Measurements from ENCODE around the gene MFAP3L. TPM values are rescaled to one million over a fixed set of nuclear protein-coding genes. Genes with fewer than 3 reads are reported as not detected.
"Not testable (repeated sequence)": the region's sequence is repeated elsewhere in the genome, so short reads cannot be mapped to it uniquely, and the experiment has no call there.

Gene MFAP3L
- 3.6 and 4.3 TPM in 2 replicates for total RNA-seq (2014; rRNA removed; shearing (Covaris generic))

- DNase-seq (ENCODE audit: low spot score), result peak; percentile 66
Observed at GRCh38 chr4:170026253-170027021, at the start of gene MFAP3L. Gene MFAP3L (minus strand): TSS chr4:170026395. CDS start chr4:170005877, 20,518 bp downstream.

GRCh38 chr4:170071196-170071595 is 45.0 kb upstream of the MFAP3L start:
- DNase-seq (ENCODE audit: low spot score), result no peak

DNA sequence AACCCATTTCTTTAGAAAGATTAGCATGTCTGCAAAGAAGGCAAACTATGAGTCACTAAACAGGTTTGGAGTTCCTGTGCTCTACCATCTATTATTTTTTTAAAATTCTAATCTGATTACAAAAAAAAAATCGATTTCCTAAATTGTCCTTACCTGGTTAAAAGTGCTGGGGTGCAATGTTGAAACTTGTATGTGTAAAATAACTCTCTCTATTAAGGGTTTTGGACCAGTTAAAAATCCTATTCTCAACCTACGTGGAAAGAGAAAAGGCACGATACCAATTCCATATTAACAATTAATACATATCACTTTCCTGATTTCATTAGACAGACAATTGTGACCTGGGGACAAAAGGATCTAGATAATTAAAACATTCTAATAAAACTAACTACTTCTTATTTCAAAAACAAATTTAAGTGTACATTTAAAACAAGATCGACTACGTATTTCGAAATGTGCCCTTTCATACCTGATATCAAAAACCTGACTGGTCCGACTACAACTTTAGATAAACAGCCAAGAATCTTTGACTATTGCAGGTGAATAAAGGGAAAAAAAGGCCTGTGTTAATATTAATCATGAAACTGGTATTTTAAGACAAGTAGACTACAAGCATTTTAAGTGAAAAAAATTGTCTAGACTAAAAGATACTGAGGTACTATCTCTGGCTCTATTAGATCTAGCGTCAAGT is 42.4 kb upstream of the MFAP3L start:
- DNase-seq (ENCODE audit: low spot score), result no peak

- DNase-seq (ENCODE audit: low spot score), result no peak
Observed at GRCh38 chr4:170059421-170059820, 33.2 kb upstream of the MFAP3L start.

DNA sequence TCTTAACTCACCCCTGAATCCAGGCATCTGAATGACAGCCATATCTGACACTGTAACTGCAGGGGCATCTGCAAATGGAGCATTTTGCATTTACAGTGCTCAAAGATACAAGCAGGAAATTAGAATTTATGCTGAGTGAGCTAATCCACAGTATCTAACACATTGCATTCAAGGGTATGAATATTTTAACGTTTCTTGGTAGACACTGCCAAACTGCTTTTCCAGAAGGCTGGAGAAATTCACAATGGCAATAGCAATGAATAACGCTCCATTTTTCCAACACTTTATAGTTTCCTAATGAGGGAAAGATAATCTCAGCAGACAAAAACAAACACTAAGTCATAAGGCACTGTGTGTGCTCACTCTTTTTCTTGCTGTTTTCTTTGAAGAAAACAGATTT is 32.6 kb upstream of the MFAP3L start:
- no peak for DNase-seq (ENCODE audit: low spot score)

- no peak for DNase-seq (ENCODE audit: low spot score)
Observed at GRCh38 chr4:170057866-170058265, 31.7 kb upstream of the MFAP3L start.

DNA sequence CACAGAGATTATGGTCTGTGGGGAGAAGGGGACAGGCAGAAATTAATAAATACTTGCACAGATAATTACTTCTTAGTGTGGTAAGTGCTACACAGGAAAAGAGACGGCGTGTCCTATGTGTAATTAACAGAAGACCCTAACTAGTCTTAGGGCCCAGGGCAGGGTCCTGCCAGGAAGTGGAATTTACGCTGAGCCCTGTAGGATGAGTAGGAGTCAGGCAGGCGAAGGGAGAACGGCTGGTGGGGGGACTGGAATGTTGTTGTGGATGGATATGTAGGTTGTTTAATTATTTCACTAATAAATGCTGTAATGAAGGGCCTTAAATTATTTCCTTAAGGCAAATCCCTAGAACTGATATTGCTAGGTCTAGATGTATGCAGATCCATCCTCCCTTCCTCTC is 26.7 kb upstream of the MFAP3L start:
- DNase-seq (ENCODE audit: low spot score), result no peak

GRCh38 chr4:170051402-170051801 is 25.2 kb upstream of the MFAP3L start:
- no peak for DNase-seq (ENCODE audit: low spot score)

DNA sequence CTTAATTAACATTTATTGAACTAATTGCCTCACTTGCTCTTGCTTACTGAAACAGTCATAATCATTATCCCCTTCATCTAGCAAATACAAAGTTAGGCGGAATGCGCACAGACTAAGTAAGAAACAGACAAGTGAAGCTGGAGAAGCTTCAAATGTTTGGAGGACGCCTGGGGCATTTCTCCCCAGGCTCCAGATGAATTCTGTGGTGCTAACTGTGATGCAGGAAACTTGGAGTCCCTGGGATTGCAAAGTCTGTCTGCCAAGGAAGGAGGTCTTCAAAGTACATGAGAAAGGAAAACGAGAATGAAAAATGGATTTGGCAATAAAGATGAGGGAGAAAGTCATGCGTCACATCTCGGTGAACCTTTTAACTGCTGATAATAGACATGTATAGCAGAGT is 23.6 kb upstream of the MFAP3L start:
- no peak for DNase-seq (ENCODE audit: low spot score)

GRCh38 chr4:170047771-170048354 is 21.7 kb upstream of the MFAP3L start:
- peak; percentile 34 for DNase-seq (ENCODE audit: low spot score)

DNA sequence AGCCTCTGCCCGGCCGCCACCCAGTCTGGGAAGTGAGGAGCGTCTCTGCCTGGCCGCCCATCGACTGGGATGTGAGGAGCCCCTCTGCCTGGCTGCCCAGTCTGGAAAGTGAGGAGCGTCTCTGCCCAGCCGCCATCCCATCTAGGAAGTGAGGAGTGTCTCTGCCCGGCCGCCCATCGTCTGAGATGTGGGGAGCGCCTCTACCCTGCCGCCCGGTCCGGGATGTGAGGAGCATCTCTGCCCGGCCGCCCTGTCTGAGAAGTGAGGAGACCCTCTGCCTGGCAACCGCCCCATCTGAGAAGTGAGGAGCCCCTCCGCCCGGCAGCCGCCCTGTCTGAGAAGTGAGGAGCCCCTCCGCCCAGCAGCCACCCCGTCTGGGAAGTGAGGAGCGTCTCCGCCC is 20.0 kb upstream of the MFAP3L start:
- DNase-seq (ENCODE audit: low spot score), result not testable (repeated sequence)

DNA sequence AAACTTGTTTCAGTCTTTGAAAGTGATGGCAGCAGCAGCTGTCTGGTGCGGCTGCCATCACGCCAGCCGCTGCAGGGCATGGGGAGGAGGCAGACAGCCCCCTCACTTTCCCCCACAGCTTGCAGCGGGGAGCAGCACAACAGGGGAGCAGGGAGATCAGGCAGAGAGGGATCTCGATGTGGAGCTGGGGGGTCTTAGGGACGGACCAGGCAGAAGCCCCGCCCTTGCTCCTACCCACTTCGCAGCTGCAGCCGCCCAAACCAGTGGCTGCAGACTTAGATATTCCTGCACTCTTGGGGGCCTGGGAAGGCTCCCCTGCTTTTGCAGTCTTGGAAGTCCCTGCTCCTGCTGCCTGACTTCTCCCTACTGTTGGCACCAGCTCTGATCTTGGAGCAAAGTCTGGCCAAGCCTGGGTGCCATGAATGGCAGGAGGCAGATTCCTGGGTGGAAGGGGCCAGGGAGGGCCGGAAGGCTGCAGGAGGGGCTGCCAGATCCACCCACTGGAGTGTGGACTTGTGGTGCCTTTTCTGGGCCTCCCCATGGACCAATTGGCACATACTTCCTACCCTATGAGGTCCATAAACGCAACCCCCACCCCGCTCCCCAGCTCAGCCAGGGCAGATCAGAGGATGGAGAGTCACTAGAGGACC is 14.0 kb upstream of the MFAP3L start:
- no peak for DNase-seq (ENCODE audit: low spot score)

- no peak for DNase-seq (ENCODE audit: low spot score)
Observed at GRCh38 chr4:170038769-170039168, 12.6 kb upstream of the MFAP3L start.

- no peak for DNase-seq (ENCODE audit: low spot score)
Observed at GRCh38 chr4:170038232-170038631, 12.0 kb upstream of the MFAP3L start.

DNA sequence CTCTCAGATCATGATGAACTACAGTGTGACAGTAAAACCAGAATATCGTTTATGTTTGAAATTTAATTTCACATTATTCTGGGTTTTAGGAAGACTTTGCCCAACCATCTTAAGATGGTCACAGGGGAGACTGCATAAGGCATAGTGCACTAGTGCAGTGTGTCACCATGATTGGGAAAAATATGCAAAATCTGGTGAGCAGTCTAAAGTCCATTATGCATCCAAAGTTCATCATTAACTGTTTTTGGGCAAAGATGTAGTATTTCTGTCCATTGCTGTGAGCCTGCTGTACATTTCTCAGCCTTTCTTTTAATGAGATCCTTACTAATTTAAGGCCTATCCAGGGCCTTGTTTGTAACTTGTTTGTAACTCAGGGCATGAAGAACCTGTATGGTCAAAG is 11.3 kb upstream of the MFAP3L start:
- no peak for DNase-seq (ENCODE audit: low spot score)

DNA sequence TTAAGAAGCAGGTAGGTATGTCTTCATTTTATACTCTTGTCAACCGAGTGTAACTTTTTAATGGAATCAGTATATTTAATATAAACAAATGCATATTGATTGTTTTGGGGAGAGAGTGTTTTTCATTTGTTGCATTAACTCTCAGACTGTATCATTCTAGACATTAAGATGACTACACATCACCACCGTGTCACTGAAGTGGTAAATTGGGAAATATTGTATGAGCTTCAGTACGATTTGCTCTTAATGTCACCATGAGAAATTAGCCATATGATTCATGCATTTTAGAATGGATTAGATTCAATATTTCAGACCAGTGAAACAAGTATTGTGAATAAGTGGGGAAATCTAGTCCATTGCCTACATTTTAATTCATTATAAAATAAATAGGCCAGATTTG is 9.7 kb upstream of the MFAP3L start:
- no peak for DNase-seq (ENCODE audit: low spot score)

- no peak for DNase-seq (ENCODE audit: low spot score)
Observed at GRCh38 chr4:170035231-170035630, 9.0 kb upstream of the MFAP3L start.

DNA sequence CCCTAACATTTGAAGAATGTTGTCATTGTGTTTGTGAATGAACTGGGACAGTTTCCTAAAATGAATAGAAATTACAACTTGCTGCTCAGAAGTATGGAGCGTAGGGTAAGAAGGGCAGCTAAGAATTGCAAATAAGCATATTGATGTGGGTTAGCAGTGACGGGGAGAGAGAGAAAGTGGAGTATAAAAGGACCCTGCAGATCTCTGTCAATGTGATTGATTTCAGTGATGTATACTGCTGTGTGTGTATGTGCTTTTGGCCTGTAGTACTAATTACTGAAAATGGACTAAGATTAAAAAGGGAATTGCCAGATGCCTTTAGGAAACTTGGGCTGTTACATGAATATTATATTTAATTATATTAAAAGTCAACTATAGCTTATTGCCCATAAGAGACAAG is 7.8 kb upstream of the MFAP3L start:
- no peak for DNase-seq (ENCODE audit: low spot score)

- DNase-seq (ENCODE audit: low spot score), result no peak
Observed at GRCh38 chr4:170030121-170030520, 3.9 kb upstream of the MFAP3L start.

DNA sequence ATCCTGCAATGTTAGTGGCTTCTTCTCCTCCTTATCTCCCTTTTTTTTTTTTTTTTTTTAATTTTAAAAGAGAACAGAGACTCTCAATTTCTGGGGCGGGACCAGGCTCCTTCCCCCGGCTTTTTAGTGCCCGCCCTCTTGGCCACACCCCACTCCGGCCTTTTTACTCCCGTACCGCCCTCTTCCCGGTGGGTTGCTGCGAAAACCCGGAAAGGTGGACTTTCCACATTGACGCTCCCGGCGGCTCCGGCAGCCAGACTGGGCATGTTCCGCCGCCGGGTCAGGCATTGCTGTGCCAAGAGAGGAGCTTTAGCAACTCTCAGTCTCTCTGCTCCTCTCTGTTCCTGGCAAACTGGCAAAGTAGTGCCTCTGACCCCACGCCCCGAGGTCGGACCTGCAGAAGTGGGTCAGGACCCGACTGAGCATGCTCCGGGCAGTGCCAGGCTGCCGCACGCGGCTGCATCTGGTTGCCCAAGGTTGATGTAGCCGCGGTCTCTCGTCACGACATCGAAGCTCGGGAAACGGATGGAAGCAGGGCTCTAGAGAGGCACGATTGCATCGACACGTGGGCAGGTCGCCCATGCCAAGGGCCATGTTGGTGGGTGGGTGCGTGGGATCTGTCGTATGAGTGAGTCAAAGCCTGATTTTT is 1.1 kb upstream of the MFAP3L start:
- peak; percentile 79 for DNase-seq (ENCODE audit: low spot score)

DNA sequence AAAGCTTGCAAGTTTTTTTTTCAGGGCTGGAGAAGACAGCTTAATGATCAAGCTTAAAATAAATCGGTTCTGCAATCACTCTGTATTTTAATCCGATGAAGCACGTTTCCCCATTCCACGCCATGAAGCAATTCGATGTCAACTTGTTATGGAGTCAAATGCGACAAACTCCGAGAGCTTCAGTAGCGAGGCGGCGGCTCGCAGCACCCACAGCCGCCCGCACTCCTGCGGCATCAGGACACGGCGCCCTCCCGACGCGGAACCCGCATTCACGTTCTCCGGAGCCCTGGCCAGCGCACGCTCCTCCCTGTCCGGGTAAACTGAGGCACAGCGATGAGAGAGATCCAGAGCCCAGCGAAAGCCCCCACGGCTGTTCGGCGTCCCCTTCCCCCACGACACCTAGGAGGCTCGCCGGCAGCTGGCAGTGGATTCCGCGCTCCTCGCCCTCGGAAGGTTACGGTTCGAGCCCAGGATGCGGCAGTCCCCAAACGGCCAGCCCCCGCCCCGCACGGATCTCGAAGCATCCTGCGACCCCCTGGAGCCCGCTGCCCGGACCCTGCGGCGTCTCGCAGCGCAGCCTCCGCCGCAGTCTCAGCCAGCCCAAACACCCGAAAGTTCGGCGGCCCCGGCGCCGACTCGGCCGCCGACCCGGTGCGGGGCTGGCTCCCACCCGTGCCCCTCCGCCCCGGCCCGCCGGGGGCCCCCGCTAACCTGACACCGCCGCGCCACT is 507 bp downstream of the MFAP3L start:
- DNase-seq (ENCODE audit: low spot score), result no peak

All from H4 (cell line).